Activated CD8-positive, alpha-beta memory T cell treated with anti-CD3 and anti-CD28 coated beads for 24 hours (primary cell): Measurements from ENCODE around the gene MYL12B.
"Not testable (repeated sequence)": the region's sequence is repeated elsewhere in the genome, so short reads cannot be mapped to it uniquely, and the experiment has no call there.

ENCODE experiments used
- DNase-seq: peaks from one replicate; pipeline ENCODE4 v3.0.0-alpha.2; 2020

The MYL12B gene

GRCh38 chr18:3305354-3305762 lies 43.4 kb downstream of the MYL12B start:
- DNase-seq, result no peak

- DNase-seq, result no peak
Observed at GRCh38 chr18:3305933-3306332, 44.0 kb downstream of the MYL12B start.

GRCh38 chr18:3306391-3306790 lies 44.5 kb downstream of the MYL12B start:
- DNase-seq, result no peak

GRCh38 chr18:3313685-3314084 lies 51.8 kb downstream of the MYL12B start:
- no peak for DNase-seq

GRCh38 chr18:3315344-3315743 lies 53.4 kb downstream of the MYL12B start:
- not testable (repeated sequence) for DNase-seq

- no peak for DNase-seq
Observed at GRCh38 chr18:3319399-3319798, 57.5 kb downstream of the MYL12B start.

GRCh38 chr18:3319894-3320454 lies 58.0 kb downstream of the MYL12B start:
- no peak for DNase-seq

GRCh38 chr18:3321133-3321812 lies 59.3 kb downstream of the MYL12B start:
- DNase-seq, result no peak

GRCh38 chr18:3323900-3324299 lies 62.0 kb downstream of the MYL12B start:
- DNase-seq, result no peak
